ENCODE measurements around the gene RBMS3.
A peak's percentile ranks its signal among the peaks of the same experiment; 100 is the strongest.

RBMS3 gene

DNA sequence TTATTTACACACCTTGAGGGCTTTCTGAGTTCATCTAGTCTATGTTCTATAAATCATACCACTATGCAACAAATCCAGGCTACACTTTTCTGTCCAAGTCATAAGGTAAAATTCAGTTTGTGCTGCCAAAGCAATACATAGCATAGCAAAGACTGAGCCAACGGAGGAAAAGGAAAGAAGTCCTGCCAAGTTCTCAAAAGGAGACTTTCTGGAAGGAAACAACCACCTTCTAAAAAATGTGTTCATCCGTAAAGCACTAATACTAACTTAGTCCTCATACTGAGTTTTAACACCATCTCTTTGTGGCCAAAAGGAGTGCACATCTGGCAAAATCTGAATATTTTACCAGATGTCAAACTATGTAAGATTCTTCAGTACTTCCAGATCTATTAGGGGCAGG is 620.2 kb downstream of the RBMS3 start:
- no peak for DNase-seq

GRCh38 chr3:29903600-29903999 is 622.7 kb downstream of the RBMS3 start:
- no peak for DNase-seq

DNA sequence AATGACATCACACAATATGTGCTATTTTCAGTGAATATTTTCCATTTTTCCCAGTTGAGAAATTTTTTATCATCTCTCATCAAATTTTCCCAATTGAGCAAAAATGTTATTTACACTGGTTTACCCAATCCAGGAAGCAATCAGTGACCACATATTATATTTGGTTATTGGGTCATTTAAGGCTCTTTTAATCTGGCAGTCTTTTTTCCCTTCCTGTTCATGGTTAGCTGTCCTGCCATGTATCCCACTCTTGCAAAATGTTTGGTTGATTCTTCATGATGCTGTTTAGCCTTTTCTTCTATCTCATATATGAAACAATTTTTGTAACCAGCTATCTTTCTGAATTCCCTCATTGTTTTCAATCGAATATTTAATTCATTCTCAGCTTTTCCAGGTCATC is 626.0 kb downstream of the RBMS3 start:
- DNase-seq, result no peak

DNA sequence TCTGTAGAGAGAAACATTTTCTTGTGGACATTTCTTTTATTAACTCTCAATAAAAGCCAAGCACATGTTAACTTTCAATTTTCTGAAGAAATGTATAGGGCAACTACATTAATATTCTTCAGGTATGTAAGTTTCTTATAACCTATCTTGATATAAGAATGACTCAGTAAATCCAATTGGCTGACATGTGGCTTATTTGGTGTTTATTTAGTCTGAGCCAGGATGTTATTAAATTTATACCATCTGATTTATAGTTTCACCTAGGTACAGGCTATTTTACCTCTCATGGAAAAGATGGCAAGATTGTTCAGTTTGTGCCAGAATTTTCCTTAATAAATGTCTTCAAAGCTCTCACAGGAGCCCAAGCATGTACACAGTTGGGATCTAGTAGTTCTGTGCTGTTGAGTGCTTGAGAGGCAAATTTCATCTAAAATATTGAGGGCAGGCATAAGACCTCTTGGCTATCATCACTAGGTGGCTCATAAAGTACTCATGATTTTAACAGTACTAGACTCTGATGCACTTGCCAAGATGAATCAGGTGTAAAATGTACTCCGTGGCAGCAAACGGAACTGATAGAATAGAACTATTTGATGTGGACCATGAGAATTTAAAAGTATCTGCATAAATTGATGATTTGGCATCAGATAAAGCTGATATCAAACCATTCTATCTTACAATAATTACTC is 631.9 kb downstream of the RBMS3 start:
- DNase-seq, result no peak

DNA sequence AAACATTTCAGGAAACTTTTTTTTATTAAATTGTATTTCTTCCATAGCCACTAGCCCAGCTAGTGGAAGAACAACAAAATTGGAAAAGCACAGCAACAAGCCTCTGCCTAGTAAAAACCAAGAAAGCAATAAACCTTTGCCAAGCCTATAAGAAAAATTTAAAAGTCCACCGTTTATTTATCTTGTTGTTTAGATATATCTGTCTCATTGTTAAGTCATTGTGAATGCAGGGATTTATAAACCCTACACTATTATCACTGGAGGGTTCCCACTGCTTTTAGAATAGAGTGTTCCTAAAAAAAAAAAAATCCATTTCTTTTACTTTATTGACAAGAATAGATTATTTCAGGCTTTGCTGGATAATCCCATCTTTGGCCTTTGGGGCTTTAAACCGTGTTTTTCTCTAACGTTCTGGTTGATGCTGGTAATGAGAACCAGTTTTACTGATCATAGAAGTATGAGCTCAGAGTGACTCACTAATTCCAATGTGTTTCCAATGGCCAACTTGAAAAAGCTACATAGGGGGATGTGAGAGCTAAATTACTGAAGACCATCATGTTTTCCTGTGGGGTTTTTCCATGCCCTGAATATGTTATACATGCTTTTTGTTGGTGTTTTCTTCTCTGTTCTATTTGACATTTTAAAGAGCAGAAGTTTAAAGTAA is 634.1 kb downstream of the RBMS3 start:
- no peak for DNase-seq

DNA sequence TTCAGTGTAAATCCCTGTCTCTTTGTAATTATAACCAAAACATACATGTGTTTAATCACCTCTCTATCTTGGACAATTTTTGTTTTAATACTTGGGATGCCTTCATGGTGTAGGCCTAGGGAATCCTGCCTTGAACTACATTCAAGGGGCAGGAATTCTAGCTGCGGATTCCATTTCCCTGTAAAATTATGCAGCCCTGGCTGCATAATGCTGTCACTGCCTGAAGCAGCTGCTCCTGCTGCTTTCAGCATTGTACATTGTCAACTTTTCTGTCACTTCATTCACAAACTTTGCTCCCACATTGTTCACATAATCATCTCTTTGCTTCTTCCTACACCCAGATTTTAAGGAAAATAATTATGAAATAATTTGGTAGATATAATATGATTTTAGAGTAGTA is 638.7 kb downstream of the RBMS3 start:
- DNase-seq, result no peak

DNA sequence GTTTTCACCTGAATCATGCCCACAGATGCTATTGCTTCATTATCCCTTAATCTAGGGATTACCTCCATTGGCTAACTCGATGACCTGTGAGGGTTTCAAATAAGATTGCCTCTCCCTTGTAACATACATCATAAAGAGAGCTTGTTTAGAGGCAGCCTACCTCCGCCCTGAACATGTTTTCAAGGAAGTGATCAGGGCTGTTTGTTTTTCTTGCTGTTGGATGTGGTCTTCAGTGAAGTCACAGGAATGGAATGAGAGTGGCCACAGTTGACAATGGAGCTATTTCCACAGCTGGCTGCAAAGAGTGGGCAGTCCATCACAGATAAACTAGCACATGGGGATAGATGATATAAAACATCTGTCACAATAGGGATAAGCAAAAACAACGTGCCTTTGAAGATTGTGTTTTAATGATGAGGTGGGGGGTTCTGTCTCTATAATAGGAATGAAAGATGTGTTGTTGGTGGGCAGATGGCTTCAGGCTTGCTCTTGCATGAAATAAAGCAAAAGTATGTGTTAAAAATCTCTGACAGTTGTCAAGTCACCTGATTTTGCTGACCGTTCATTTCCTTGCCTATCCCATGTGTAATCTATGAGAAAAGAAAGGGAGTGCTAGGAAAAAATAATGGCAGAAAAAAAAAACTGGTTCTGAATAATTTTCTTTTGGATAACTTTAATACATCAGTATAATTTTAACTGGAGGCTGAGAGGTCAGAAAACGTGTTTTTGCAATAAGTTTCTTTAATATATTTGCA is 642.3 kb downstream of the RBMS3 start:
- DNase-seq, result peak; percentile 23

DNA sequence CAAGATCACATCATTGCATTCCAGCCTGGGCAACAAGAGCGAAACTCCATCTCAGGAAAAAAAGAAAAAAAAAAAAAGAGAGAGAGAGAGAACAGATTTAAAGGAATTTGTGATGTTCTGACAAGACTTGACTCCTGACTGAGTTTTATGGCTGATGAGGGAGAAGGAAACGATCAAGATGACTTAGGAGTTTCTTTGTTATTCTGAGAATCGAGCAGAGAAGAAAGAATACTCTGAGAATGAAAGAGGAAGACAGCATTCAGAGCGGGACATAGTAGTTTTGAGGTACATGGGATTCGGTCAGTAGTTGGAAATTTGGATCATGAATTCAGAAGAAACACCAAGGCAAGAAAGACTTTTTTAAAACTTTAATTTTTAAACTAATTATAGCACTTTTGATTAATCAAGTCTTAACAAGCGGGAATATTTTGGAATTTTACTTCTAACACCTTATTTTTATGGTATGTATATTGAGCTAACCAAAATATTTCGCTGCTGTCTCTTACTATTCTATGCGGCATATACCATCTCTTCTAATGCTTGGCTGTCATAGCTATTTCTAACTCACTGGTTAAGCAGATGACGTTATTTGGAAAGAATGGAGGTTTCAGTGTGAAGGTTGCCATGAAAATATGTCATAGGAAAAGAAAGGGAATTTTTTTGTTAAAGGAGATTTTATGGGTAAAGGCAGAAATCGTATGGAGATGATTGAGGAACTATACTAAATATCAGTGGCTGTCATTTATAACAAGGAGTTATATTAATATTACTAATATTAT is 644.1 kb downstream of the RBMS3 start:
- DNase-seq, result no peak

- DNase-seq, result no peak
These were observed 645.5 kb downstream of the RBMS3 start for GRCh38 chr3:29926378-29926777.

DNA sequence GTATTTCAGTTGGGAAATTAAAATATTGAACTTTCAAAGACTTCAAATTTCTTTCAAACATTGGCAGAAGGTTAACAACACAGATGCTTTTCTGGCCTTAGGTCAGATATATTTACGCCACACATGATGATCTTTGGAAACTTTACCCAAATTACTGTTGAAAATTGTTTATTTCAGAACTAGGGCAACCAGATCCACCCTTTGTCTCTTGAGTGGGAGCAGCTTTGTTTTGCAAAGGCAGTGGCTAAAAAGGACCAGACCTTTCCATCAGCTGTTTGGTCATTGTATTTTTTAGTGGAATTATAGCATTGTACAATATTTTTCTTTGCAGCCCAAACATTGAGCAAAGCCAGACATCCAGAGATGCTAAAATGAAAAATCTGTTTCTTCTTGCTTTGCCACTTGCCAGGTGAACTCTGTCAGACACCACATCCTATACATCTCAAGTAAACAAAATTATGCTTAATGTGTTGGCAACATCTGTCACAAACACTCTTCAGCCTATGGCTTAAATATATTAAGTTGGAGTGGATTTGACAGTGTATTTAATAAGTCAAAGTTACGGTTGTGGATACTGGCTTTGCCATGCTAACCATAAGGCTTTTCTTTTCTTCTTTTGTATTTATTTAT is 651.9 kb downstream of the RBMS3 start:
- no peak for DNase-seq

- DNase-seq, result no peak
These were observed 653.1 kb downstream of the RBMS3 start for GRCh38 chr3:29933802-29934490.

DNA sequence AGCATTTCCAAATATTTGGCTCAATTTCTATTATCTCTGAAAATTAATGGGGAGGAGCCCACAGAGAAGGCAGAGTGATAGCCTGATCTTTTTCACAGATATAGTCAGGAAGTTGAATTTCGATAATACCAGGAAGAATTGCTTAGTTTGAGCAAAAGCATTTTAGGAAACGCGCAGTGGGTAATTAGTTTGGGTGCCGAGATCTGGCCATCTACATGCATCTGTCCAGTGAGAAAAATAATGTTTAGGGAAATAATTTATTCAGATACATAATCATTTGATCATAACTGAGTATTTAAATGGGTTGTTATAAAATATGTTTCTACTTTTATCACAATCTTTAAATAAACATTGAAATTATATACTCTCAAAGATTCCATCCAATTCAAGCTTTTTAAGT is 653.9 kb downstream of the RBMS3 start:
- DNase-seq, result no peak

GRCh38 chr3:29936054-29936453 is 655.2 kb downstream of the RBMS3 start:
- no peak for DNase-seq

DNA sequence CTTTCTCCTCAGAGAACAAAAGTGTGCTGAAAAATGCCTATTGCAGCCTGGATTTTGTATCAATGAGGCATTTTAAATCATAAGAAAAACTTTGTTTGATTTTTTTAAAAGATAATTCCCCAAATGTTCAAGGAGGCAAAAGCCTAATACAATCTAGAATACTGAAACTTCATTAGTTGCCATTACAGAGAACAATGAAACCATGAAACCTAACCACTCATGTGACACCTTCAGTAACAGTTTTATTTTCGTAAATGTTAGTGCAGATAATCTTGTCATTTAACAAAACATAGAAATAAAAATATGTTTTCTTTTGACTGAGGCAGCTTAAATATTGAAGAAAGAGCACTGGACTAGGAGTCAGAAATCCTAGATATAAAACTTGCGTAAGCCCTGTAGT is 655.9 kb downstream of the RBMS3 start:
- DNase-seq, result no peak

DNA sequence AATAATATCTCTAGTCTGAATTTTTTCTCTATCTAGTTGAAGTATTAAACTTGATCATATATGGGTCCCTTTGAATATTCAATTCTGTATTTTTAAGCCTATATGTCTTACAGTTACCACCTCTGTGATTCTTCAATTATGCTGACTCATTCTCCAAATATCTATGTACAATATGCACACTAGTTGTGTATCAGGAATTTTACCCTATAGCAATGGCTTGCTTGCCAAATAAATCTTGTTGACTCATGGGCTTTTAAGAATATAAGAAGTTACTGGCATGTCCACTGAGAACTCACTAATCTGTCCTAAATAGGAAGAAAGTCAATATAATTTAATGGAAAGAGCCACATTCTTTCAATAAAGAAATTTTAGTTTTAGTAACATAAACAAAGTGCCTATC is 656.3 kb downstream of the RBMS3 start:
- no peak for DNase-seq

DNA sequence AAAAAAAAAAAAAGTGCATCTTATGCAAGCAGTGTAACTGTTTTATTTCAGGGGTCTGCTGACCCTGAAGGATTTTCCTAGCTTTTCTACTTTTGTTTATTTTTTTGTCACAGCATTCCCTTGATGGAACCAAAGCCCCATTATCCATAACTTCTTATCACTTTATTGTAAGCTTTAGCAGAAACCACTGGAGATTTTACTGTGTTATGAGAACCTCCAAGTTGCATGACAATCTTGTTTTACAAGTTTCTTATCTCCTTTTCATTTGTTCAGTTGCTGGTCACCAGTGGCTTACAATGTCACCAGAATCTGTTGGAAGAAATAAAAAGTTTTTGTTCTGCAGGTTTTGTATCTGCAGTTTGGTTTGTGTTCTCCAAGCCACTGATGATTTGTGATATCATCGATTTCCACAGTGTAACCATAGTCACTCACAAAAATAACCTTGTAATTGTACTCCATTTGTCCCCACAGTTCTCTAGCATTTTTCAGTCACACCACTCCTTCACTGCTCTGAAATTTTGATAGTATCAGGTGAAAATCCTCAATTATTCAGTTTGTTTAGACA is 660.0 kb downstream of the RBMS3 start:
- no peak for DNase-seq

DNA sequence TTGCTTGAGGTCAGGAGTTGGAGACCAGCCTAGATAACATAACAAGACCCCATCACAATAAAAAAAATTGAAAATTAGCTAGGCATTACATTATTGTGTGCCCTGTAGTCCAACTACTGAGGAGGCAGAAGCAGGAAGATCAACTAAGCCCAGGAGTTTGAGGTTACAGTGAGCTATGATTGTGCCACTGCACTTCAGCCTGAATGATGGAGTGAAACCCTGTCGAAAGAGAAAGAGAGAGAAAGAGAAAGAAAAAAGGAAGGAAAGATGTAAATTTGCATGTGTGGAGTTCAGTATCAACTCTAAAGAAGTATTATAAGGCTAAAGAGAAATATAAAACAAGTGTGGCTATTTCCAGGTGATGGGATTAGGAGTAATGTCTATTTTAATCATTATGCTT is 661.4 kb downstream of the RBMS3 start:
- no peak for DNase-seq

DNA sequence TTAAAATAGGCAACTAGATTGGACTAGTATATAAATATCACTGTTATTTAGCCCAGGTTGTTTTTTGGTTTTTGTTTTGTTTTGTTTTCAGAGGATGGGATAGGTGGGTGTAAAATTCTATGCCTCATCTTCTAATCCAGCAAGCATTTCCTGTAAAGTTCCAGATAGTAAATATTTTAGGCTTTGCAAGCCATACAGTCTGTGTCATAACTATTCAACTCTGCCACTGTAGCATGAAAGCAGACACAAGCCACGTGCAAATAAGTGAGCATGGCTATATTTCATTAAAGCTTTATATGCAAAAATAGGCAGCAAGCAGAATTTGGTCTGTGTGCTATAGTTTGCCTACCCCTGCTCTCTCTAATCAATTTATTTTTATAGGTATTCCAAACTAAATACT is 668.3 kb downstream of the RBMS3 start:
- DNase-seq, result no peak

- no peak for DNase-seq
These were observed 669.2 kb downstream of the RBMS3 start for GRCh38 chr3:29949940-29950616.

DNA sequence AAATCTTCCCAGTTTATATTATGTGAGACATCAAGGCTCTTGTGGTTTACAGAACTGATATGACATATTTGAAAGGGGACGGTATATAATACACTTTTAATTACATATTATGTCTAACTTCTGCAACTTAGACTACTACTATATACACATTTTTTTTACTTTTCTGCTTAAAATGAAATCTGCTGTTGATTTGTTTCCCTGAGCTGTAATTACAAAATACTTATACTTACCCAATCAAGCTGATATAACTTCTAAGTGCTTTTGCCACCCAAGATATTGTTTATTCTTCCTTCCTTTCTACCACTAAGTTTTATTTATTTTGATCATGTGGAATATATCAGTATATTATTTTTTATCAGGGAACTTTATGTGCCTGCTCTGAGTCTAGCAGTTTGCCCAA is 671.6 kb downstream of the RBMS3 start:
- no peak for DNase-seq

DNA sequence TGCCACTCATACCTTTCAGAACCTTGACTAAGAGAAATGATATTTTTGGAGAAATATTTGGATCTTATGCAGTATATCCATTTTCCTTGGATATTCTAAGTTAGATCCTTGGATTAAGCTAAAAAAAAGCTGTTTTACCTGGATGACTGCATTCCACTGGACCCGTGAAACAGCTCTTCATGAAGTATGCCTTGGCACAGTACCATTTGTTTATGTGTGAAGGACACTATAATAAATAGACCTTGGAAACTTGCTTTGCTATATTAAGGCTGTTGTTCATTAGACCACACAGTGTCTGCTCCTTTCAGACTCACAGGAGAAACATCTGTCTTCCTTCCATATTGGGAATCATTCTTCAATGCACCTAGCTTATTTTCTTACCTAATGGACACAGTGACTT is 674.5 kb downstream of the RBMS3 start:
- no peak for DNase-seq

Measured in right kidney (tissue), 1 donor.